ENCODE data around the gene CASKIN1. TPM values are rescaled to one million over a fixed set of nuclear protein-coding genes. Genes with fewer than 3 reads are reported as not detected.
"Not testable (repeated sequence)": the region's sequence is repeated elsewhere in the genome, so short reads cannot be mapped to it uniquely, and the experiment has no call there.

CASKIN1 gene
- total RNA-seq, 1 experiment from 2014 or later = 7.9 TPM

DNA sequence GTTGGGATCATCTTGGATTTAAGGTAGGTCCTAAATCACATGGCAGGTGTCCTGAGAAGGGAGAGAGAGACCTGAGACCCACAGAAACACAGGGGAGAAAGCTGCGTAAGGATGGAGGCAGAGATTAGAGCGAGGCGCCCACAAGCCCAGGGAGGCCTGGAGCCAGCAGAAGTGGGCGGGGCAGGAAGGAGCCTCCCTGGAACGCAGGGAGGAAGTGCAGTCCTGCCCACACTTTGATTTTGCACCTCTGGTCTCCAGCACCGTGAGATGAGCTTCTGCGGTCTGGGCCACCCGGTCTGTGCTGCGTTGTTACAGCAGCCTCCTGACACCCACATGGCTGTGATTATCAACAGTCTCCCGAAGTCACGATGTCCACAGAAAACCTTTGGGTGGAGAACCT is 46.2 kb upstream of the CASKIN1 start:
- Histone ChIP-seq H2BK20ac (ENCODE audit: low read depth, low read length, poor library complexity, severe bottlenecking) (no peak overlapping the region), H3K4ac (ENCODE audit: low read depth, low read length) (no peak overlapping the region), H4K5ac (ENCODE audit: insufficient read length, low read depth, low read length) (no peak overlapping the region), H3K9ac (ENCODE audit: extremely low read depth, insufficient read length, low read length) (no peak overlapping the region), H4K20me1 (ENCODE audit: control insufficient read depth, insufficient read depth, insufficient read length) (no peaks in the 10 kb centered on the region), H2BK5ac (ENCODE audit: insufficient read length, low read length) (no peak overlapping the region), H2AK5ac (ENCODE audit: insufficient read length, low read length) (no peak overlapping the region), H2BK15ac (ENCODE audit: low read depth, low read length) (no peak overlapping the region), H2AFZ (ENCODE audit: low read length) (no peak overlapping the region), H3K14ac (ENCODE audit: insufficient read depth, low read length) (no peak overlapping the region), H3K23ac (ENCODE audit: insufficient read length, low read depth, low read length) (no peak overlapping the region), H3K4me1 (ENCODE audit: insufficient read depth, low read length) (no peaks in the 10 kb centered on the region), H2BK120ac (ENCODE audit: low read depth, low read length, poor library complexity, severe bottlenecking) (no peak overlapping the region), H3K9me3 (ENCODE audit: control insufficient read depth, low read depth, low read length) (no peaks in the 10 kb centered on the region), H3K79me2 (ENCODE audit: insufficient read depth, low read length) (no peaks in the 10 kb centered on the region), H4K8ac (replicated peaks; ENCODE audit: insufficient read length, low read depth, low read length) (no peak overlapping the region), H2BK12ac (ENCODE audit: insufficient read length, low read depth, low read length) (no peak overlapping the region), H3K79me1 (ENCODE audit: insufficient read depth, low read depth, low read length, poor library complexity, severe bottlenecking) (no peaks in the 10 kb centered on the region), H3K56ac (ENCODE audit: insufficient read length, low read depth, low read length) (no peak overlapping the region), H3K27ac (ENCODE audit: insufficient read length, low read depth, low read length) (no peak overlapping the region), H3T11ph (ENCODE audit: low read length) (no peak overlapping the region), H4K91ac (ENCODE audit: insufficient read length, low read depth, low read length) (no peak overlapping the region), H3K4me2 (ENCODE audit: insufficient read depth, insufficient read length, low read length) (no peak overlapping the region), H3K23me2 (ENCODE audit: insufficient read length, low read depth, low read length, poor library complexity, severe bottlenecking) (no peaks in the 10 kb centered on the region), H3K18ac (ENCODE audit: insufficient read length, low read depth, low read length) (no peak overlapping the region), H3K27me3 (ENCODE audit: insufficient read depth, low read length) (no peaks in the 10 kb centered on the region)
- peaks cover 0 to 3% of the 10 kb centered on the region in 2 experiments; a peak in 1 of 4 replicates for H3K4me1 Mint-ChIP-seq
- DNase-seq = no peak
- H3K27me3 Mint-ChIP-seq (ENCODE audit: low read depth) = peaks cover 4% of the 10 kb centered on the region; the same call in 1 of the 2 replicates
- H3K9me3 Mint-ChIP-seq = no peaks in the 10 kb centered on the region; a peak in 1 of 5 replicates
- H3K36me3 Mint-ChIP-seq (ENCODE audit: insufficient read depth in 1 of 3, low read depth in 3 of 3) = peaks cover 15 to 61% (median 40%) of the 10 kb centered on the region in 3 experiments; a peak in 6 of 7 replicates
- TF ChIP-seq, protein P1, sequence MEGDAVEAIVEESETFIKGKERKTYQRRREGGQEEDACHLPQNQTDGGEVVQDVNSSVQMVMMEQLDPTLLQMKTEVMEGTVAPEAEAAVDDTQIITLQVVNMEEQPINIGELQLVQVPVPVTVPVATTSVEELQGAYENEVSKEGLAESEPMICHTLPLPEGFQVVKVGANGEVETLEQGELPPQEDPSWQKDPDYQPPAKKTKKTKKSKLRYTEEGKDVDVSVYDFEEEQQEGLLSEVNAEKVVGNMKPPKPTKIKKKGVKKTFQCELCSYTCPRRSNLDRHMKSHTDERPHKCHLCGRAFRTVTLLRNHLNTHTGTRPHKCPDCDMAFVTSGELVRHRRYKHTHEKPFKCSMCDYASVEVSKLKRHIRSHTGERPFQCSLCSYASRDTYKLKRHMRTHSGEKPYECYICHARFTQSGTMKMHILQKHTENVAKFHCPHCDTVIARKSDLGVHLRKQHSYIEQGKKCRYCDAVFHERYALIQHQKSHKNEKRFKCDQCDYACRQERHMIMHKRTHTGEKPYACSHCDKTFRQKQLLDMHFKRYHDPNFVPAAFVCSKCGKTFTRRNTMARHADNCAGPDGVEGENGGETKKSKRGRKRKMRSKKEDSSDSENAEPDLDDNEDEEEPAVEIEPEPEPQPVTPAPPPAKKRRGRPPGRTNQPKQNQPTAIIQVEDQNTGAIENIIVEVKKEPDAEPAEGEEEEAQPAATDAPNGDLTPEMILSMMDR (conservative IDR thresholded peaks at IDR 0.05) = no peak
- no peak overlapping the region for H3K4me3 Mint-ChIP-seq
- no peak overlapping the region for H3K27ac Mint-ChIP-seq
- WGBS (ENCODE audit: extremely low coverage, insufficient read length, low lambda C conversion rate) = no CpG with 5 or more reads among the region's 11 CpGs

DNA sequence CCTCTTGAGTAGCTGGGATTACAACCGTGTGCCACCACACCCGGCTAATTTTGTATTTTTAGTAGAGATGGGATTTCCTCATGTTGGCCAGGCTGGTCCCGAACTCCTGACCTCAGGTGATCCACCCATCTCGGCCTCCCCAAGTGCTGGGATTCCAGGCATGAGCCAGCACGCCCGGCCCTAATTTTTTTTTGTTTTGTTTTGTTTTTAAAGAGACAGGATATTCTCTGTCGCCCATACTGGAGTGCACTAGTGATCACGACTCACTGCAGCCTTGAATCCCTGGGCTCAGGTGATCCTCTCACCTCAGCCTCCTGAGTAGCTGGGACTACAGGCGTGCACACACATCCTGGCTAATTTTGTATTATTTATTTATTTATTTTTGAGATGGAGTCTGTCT is 43.9 kb upstream of the CASKIN1 start:
- not testable (repeated sequence) for H2BK15ac ChIP-seq (ENCODE audit: low read depth, low read length); H2AFZ ChIP-seq (ENCODE audit: low read length); H2BK120ac ChIP-seq (ENCODE audit: low read depth, low read length, poor library complexity, severe bottlenecking); H3K79me2 ChIP-seq (ENCODE audit: insufficient read depth, low read length); H3K9ac ChIP-seq (ENCODE audit: extremely low read depth, insufficient read length, low read length); H3K4me3 Mint-ChIP-seq; H3K27me3 ChIP-seq (ENCODE audit: insufficient read depth, low read length); H2AK5ac ChIP-seq (ENCODE audit: insufficient read length, low read length); H3K18ac ChIP-seq (ENCODE audit: insufficient read length, low read depth, low read length); H2BK20ac ChIP-seq (ENCODE audit: low read depth, low read length, poor library complexity, severe bottlenecking); H3K4me1 Mint-ChIP-seq; H4K5ac ChIP-seq (ENCODE audit: insufficient read length, low read depth, low read length); H3K27ac Mint-ChIP-seq; DNase-seq; H3K4ac ChIP-seq (ENCODE audit: low read depth, low read length); H3K27ac ChIP-seq (ENCODE audit: insufficient read length, low read depth, low read length); H3K79me1 ChIP-seq (ENCODE audit: insufficient read depth, low read depth, low read length, poor library complexity, severe bottlenecking); H3K9me3 ChIP-seq (ENCODE audit: control insufficient read depth, low read depth, low read length); H3K14ac ChIP-seq (ENCODE audit: insufficient read depth, low read length); H4K8ac ChIP-seq (replicated peaks; ENCODE audit: insufficient read length, low read depth, low read length); H3K9me3 Mint-ChIP-seq; H4K91ac ChIP-seq (ENCODE audit: insufficient read length, low read depth, low read length); H2BK12ac ChIP-seq (ENCODE audit: insufficient read length, low read depth, low read length); H2BK5ac ChIP-seq (ENCODE audit: insufficient read length, low read length); H3T11ph ChIP-seq (ENCODE audit: low read length); H4K20me1 ChIP-seq (ENCODE audit: control insufficient read depth, insufficient read depth, insufficient read length); H3K4me2 ChIP-seq (ENCODE audit: insufficient read depth, insufficient read length, low read length); H3K4me1 ChIP-seq (ENCODE audit: insufficient read depth, low read length); H3K56ac ChIP-seq (ENCODE audit: insufficient read length, low read depth, low read length); H3K23ac ChIP-seq (ENCODE audit: insufficient read length, low read depth, low read length)
- peaks cover 8 to 48% (median 28%) of the 10 kb centered on the region in 3 experiments; a peak in 6 of 7 replicates for H3K36me3 Mint-ChIP-seq (ENCODE audit: insufficient read depth in 1 of 3, low read depth in 3 of 3)
- no CpG with 5 or more reads among the region's 9 CpGs for WGBS (ENCODE audit: extremely low coverage, insufficient read length, low lambda C conversion rate)
- peaks cover 16% of the 10 kb centered on the region for H3K27me3 Mint-ChIP-seq (ENCODE audit: low read depth)
- H3K23me2 ChIP-seq (ENCODE audit: insufficient read length, low read depth, low read length, poor library complexity, severe bottlenecking) = peaks cover 13% of the 10 kb centered on the region

Data from H9 (cell line).